ENCODE results near the gene FAHD2A. TPM values are rescaled to one million over a fixed set of nuclear protein-coding genes. Genes with fewer than 3 reads are reported as not detected.
"Not testable (repeated sequence)": the region's sequence is repeated elsewhere in the genome, so short reads cannot be mapped to it uniquely, and the experiment has no call there.

FAHD2A gene
- total RNA-seq, 3 donors from 2014 or later: 30.3 to 37.6 (median 34.3) TPM

DNA sequence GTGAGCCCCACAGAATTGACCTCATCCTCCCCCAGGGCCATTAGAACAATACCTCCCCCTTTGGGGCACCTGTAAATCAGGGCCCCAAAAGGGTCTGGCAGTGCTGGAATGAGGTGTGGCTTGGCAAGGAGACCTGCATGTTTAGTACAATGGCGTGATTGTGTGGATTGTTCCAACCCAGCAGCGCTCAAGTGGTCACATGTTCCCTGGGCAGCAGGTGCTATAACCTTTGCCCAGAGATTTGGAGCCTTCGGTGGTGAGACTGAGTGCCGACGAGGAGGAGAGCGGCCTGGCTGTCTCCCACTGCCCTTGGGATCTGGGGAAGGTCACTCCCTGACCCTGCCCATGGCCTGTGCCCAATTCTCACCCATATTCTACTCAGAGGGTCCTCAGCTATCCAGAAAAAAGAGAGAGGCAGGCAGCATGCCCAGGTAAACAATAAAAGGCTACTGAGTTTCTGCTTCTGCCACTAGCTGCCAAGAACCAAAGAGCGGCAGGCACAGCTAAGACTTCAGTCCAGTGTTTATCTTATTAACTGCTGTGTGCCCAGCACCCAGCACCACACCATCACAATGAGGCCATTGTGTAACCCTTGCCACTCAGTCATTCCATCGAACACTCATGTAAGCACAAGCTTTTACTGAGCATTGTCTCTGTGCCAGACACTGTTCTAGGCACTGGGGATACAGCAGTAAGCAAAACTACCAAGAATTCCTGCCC is 27.4 kb downstream of the FAHD2A start:
- H3K4me3 ChIP-seq; intact Hi-C loops (cut with DNase I, micrococcal nuclease); H3K4me1 ChIP-seq (ENCODE audit: low read depth); H3K9me3 ChIP-seq; H3K36me3 ChIP-seq (ENCODE audit: low read depth); DNase-seq: not testable (repeated sequence)
- ATAC-seq: peak; percentile 91

DNA sequence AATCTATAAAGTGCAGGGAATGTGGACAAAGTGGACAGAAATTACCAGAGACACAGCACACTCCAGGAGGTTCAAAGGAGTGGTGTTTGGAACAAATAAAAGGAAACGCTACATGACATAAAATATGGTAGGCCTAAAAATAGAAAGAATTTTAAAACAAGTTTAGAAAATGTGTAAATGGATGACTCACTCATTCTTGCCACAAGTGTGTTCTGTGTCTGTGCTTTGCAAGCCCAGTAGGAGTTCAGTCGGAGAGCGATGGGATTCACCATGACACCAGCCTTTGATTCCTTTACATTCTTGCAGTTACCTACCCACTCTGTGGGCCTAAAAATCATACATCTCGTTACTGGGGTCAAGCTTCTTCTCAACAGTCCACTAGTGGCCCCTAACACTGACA is 30.9 kb downstream of the FAHD2A start:
- intact Hi-C loops (cut with DNase I, micrococcal nuclease); ATAC-seq; H3K4me3 ChIP-seq; DNase-seq; H3K9me3 ChIP-seq; H3K36me3 ChIP-seq (ENCODE audit: low read depth); H3K4me1 ChIP-seq (ENCODE audit: low read depth): not testable (repeated sequence)

DNA sequence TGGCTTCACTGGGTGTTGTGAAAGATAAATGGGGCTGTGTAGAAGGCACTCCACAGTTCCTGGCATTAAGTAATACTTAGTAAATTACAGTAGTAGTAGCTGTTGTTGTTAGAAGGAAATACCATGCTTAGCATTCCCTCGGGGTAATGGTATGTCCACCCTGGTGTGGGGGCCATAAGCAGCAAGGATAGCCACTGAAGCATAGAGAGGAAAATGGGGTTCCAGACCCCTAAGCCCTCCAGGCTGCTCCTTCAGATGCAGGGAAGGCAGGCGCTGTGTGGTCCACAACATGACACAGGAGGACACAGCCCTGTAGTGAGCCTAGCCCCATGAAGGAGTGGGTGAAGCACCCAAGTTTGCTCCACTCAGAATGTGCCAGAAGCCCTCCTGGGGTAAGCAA is 31.5 kb downstream of the FAHD2A start:
- H3K9me3 ChIP-seq; H3K4me1 ChIP-seq (ENCODE audit: low read depth); H3K4me3 ChIP-seq; DNase-seq; H3K36me3 ChIP-seq (ENCODE audit: low read depth); intact Hi-C loops (cut with DNase I, micrococcal nuclease); ATAC-seq: not testable (repeated sequence)

DNA sequence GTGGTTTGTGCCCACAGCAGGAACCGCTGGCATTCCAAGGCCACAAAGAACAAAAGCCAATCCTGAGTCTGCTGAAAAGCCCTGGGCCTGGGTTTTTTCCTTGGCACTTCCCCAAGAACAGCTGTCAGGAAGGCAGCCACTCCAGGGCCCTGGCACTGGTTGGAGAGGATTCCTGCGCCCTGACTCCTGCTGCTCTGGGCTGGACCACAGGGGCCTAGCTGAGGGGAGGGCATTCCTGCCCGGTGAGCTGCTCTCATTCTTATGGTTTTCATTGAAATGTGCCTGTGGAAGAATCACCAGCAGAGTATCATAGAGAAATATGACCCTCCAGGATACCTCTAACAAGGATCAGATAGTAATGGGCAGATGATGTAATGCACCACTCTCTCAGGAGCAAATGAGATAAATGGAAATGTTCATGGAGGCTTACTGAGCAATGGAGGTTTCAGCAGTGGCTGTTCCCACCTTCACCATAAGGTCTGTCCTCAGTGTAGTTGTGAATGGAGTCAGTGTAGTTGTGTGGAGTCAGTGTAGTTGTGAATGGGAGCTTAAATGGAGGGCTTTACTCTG is 32.1 kb downstream of the FAHD2A start:
- intact Hi-C loops (cut with DNase I, micrococcal nuclease): not testable (repeated sequence)
- DNase-seq: peak in 1 of 3 donors; percentile 56
- peak; percentile 35 for ATAC-seq

DNA sequence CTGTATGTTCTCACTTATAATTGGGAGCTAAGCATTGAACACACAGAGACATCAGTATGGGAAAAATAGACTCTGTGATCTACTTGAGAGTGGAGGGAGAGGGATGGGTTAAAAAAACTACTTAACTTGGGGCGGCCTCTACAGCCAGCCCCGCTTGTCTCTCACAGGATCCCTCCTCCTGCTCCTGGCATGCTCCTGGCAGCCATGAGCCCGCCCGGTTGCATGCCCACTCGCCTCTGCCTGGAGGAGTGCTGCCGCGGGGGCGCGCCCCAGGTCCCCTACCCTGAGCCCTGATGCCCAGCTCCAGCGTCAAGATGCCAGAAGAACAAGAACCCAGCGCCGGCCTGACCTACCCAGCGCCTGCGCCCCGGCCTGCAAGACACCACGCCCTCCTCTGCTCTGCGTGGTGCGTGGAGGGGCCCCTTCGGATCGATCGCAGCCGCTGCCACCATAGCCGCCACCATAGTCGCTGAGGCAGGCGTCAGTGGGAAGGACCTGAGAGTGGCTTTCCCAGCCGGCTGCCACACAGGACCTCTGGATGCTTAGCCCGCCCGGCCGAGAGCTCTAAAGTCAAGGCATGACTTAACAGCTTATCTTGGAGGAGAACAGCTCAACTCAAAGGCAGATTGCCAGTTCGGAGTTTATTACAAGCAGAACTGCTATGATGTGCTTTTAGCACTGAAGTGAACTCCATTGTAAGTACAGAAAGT is 32.8 kb downstream of the FAHD2A start:
- peak; percentile 24 for ATAC-seq
- intact Hi-C loops (cut with DNase I, micrococcal nuclease); H3K4me3 ChIP-seq; H3K4me1 ChIP-seq (ENCODE audit: low read depth); H3K9me3 ChIP-seq; DNase-seq; H3K36me3 ChIP-seq (ENCODE audit: low read depth): not testable (repeated sequence)

More for the DNA sequence above, 32.1 kb downstream of the FAHD2A start:
- not testable (repeated sequence) for H3K9me3 ChIP-seq; H3K4me3 ChIP-seq; H3K4me1 ChIP-seq (ENCODE audit: low read depth); H3K36me3 ChIP-seq (ENCODE audit: low read depth)

DNA sequence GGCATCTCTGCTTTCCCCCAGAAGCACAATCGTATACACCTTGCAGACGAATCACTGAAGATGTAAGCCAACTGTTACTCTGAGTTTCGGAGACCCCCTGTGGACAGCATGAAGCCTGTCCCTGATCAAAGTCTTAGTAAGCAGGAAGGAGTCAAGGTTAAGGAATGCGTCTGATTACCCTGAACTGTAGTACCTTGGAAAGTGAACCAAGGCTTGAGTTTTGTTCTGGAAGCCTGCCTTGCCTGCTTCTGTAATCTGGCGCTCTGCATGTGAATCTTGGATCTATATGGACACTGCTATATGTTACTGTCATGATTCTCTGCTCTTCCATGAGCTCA is 33.3 kb downstream of the FAHD2A start:
- DNase-seq; H3K36me3 ChIP-seq (ENCODE audit: low read depth); H3K4me3 ChIP-seq; intact Hi-C loops (cut with DNase I, micrococcal nuclease); H3K4me1 ChIP-seq (ENCODE audit: low read depth); H3K9me3 ChIP-seq: not testable (repeated sequence)
- ATAC-seq: peak; percentile 18

DNA sequence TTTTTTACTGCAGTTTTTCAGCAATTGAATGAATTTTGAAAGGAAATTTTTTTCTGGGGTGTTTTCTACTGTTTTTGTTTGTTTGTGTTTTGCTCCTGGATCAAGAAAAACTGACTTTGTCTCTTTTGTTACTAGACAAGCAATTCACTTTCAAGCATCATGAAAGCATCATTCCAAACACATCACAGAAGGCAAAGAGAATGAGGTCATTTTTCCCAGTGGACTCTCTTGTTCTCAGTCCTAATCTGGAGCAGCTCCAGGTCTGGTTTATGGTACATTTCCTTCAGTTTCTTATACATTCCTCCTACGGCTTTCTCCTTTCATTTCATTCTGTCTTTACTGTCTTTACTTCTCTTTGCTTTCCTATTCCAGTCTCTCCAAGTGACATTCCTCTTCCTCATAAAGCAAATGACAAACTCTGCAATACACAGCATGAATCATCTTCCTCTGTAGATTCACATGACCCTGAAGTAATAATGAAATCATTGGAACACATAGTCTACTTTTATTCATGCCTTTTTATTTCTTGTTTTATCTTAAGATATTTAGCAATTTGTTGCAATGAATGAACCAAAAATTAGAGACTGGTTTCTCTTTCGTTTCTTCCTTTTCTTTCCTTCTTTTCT is 40.1 kb downstream of the FAHD2A start:
- H3K4me3 ChIP-seq; ATAC-seq; H3K9me3 ChIP-seq; H3K4me1 ChIP-seq (ENCODE audit: low read depth); intact Hi-C loops (cut with DNase I, micrococcal nuclease); H3K36me3 ChIP-seq (ENCODE audit: low read depth); DNase-seq: not testable (repeated sequence)

DNA sequence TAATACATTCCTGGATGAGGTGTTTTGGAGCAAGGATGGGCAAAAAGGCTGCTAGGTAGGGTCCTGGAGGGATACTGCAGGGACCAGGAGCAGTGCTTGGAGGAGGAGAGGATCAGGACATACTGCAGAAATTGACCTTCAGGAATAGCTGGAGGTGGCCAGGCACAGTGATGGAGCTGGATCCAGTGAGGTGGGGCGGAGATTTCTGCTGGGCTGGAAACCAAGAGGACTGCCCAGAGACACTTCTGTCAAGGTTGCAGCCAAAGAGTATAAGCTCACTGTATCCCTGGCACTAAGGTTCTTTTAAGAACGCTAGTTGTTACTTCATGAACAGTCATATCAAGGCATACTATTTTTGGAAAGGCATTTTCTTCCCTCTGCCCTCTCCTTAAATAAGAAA is 42.8 kb downstream of the FAHD2A start:
- intact Hi-C loops (cut with DNase I, micrococcal nuclease); ATAC-seq; H3K4me3 ChIP-seq; DNase-seq; H3K9me3 ChIP-seq; H3K4me1 ChIP-seq (ENCODE audit: low read depth); H3K36me3 ChIP-seq (ENCODE audit: low read depth): not testable (repeated sequence)

DNA sequence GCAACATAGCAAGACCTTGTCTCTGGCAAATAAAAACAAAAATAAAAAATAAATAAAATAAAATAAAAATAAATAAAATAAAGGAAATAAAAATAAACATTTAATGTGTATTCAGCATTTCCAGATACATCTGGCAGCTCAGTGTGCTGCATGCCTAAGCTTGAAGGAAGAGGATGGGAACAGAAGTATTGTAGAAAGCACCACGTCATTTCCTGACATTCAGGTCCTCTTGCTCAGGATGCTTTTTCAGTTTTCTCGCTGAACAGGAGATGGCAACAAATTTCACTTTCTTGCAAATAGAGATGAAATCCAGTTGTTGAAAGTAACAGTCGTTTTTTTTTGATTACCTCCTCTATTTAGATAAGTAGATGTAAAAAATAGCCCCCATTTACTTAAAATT is 60.8 kb downstream of the FAHD2A start:
- intact Hi-C loops (cut with DNase I, micrococcal nuclease); ATAC-seq: not testable (repeated sequence)

More for the DNA sequence above, 60.8 kb downstream of the FAHD2A start:
- not testable (repeated sequence) for DNase-seq; H3K4me1 ChIP-seq (ENCODE audit: low read depth); H3K4me3 ChIP-seq; H3K36me3 ChIP-seq (ENCODE audit: low read depth); H3K9me3 ChIP-seq

Other genes with a start within 250 kb of the FAHD2A start
- gene ZNF514, start 242.9 kb upstream of the FAHD2A start, total RNA-seq: 10 to 100 TPM; 12.3 to 28.0 (median 14.8) TPM
- gene ZNF2, start 236.9 kb upstream of the FAHD2A start, total RNA-seq: 1 to 10 TPM; 2.5 to 7.0 (median 2.9) TPM
- gene ZNF892, start 195.2 kb upstream of the FAHD2A start, total RNA-seq: 1 to 10 TPM; 1.5 to 5.6 (median 1.7) TPM
- 10 to 100 TPM; 24.4 to 44.0 (median 35.8) TPM for gene PROM2, start 128.3 kb upstream of the FAHD2A start, total RNA-seq
- gene KCNIP3, start 105.4 kb upstream of the FAHD2A start, total RNA-seq: 10 to 100 TPM in 1 of 3 donors, 1 to 10 TPM in 2; 3.0 to 12.5 (median 4.1) TPM
- not detected for gene TRIM43B, start 82.0 kb downstream of the FAHD2A start, total RNA-seq
- gene TRIM43, start 189.3 kb downstream of the FAHD2A start, total RNA-seq: not detected